ENCODE data around the gene ITGA1.
"Not testable (repeated sequence)": the region's sequence is repeated elsewhere in the genome, so short reads cannot be mapped to it uniquely, and the experiment has no call there.

The ITGA1 gene

GRCh38 chr5:52811067-52811749, 23.5 kb downstream of the ITGA1 start:
- no peak for TF ChIP-seq CTCF (IDR thresholded peaks at IDR 0.05; ENCODE audit: insufficient read depth, low read length, missing control alignments)
- CTCF ChIA-PET: interaction anchor here (1.3 to 1.9 kb wide), 3 partner anchors 8 to 13 kb away, joined by 3 to 4 read pairs (median 4); no protein-coding TSS in a partner anchor
- no peak for DNase-seq (ENCODE audit: low read depth, low spot score)
- POLR2A ChIA-PET: interaction anchor here (1.5 kb wide), 1 partner anchor 12 kb away, joined by 8 read pairs; no protein-coding TSS in a partner anchor
- no peak overlapping the region for H3K4me3 ChIP-seq (ENCODE audit: low read depth, low read length)

- ChIA-PET POLR2A (no interaction called here), CTCF (no interaction called here)
- no peak for TF ChIP-seq CTCF (IDR thresholded peaks at IDR 0.05; ENCODE audit: insufficient read depth, low read length, missing control alignments)
- DNase-seq (ENCODE audit: low read depth, low spot score): no peak
- no peak overlapping the region for H3K4me3 ChIP-seq (ENCODE audit: low read depth, low read length)
Measured at GRCh38 chr5:52814352-52815148, 26.8 kb downstream of the ITGA1 start.

- POLR2A ChIA-PET: no interaction called here
- no peak overlapping the region for H3K4me3 ChIP-seq (ENCODE audit: low read depth, low read length)
- no peak for DNase-seq (ENCODE audit: low read depth, low spot score)
- no peak for TF ChIP-seq CTCF (IDR thresholded peaks at IDR 0.05; ENCODE audit: insufficient read depth, low read length, missing control alignments)
- CTCF ChIA-PET: interaction anchor here (1.4 to 1.5 kb wide), 2 partner anchors 98 to 124 kb away, joined by 3 read pairs; no protein-coding TSS in a partner anchor
Measured at GRCh38 chr5:52817818-52818217, 30.1 kb downstream of the ITGA1 start.

- TF ChIP-seq CTCF (IDR thresholded peaks at IDR 0.05; ENCODE audit: insufficient read depth, low read length, missing control alignments): no peak
- ChIA-PET CTCF (no interaction called here), POLR2A (no interaction called here)
- no peak overlapping the region for H3K4me3 ChIP-seq (ENCODE audit: low read depth, low read length)
- DNase-seq (ENCODE audit: low read depth, low spot score): no peak
Measured at GRCh38 chr5:52818360-52818759, 30.6 kb downstream of the ITGA1 start.

- DNase-seq (ENCODE audit: low read depth, low spot score); CTCF ChIA-PET; POLR2A ChIA-PET; H3K4me3 ChIP-seq (ENCODE audit: low read depth, low read length): not testable (repeated sequence)
Measured at GRCh38 chr5:52818807-52819206, 31.1 kb downstream of the ITGA1 start.

GRCh38 chr5:52821901-52822300, 34.2 kb downstream of the ITGA1 start:
- ChIA-PET POLR2A (no interaction called here), CTCF (interaction anchor here (1.0 kb wide), 1 partner anchor 11 kb away, joined by 4 read pairs; no protein-coding TSS in a partner anchor)
- no peak for DNase-seq (ENCODE audit: low read depth, low spot score)
- TF ChIP-seq CTCF (IDR thresholded peaks at IDR 0.05; ENCODE audit: insufficient read depth, low read length, missing control alignments): no peak
- no peak overlapping the region for H3K4me3 ChIP-seq (ENCODE audit: low read depth, low read length)
